ENCODE results near the gene SIDT2.
"Not testable (repeated sequence)": the region's sequence is repeated elsewhere in the genome, so short reads cannot be mapped to it uniquely, and the experiment has no call there.

The SIDT2 gene

GRCh38 chr11:117204283-117205080 lies 25.9 kb downstream of the SIDT2 start:
- H3K27ac ChIP-seq (ENCODE audit: low read depth, low read length, severe bottlenecking) = peak overlapping the region; percentile 36
- H3K9me3 ChIP-seq (ENCODE audit: control insufficient read depth, low read length) = no peaks in the 10 kb centered on the region
- 88 to 93% methylated on average over 13 of the region's 17 CpGs for WGBS, 2 experiments (ENCODE audit: insufficient coverage in 2 of 2)
- H3K4me3 ChIP-seq (ENCODE audit: extremely low read depth, insufficient read depth, low read length, poor library complexity, severe bottlenecking) = no peak overlapping the region
- peaks cover 46% of the 10 kb centered on the region for H3K36me3 ChIP-seq (ENCODE audit: control insufficient read depth, insufficient read depth, low read length)
- peaks cover 51% of the 10 kb centered on the region for H3K4me1 ChIP-seq (ENCODE audit: control insufficient read depth, insufficient read depth, low read length, poor library complexity, severe bottlenecking)

- H3K27ac ChIP-seq (ENCODE audit: low read depth, low read length, severe bottlenecking) = peak overlapping the region; percentile 36
- H3K4me1 ChIP-seq (ENCODE audit: control insufficient read depth, insufficient read depth, low read length, poor library complexity, severe bottlenecking) = peaks cover 50% of the 10 kb centered on the region
- H3K36me3 ChIP-seq (ENCODE audit: control insufficient read depth, insufficient read depth, low read length) = peaks cover 46% of the 10 kb centered on the region
- H3K9me3 ChIP-seq (ENCODE audit: control insufficient read depth, low read length) = no peaks in the 10 kb centered on the region
- H3K4me3 ChIP-seq (ENCODE audit: extremely low read depth, insufficient read depth, low read length, poor library complexity, severe bottlenecking) = no peak overlapping the region
- WGBS, 2 experiments (ENCODE audit: insufficient coverage in 2 of 2) = 91 to 92% methylated on average over 6 to 7 of the region's 11 CpGs
Observed at GRCh38 chr11:117205211-117205818, 26.8 kb downstream of the SIDT2 start.

- peak overlapping the region; percentile 8 for H3K27ac ChIP-seq (ENCODE audit: low read depth, low read length, severe bottlenecking)
- not testable (repeated sequence) for H3K4me3 ChIP-seq (ENCODE audit: extremely low read depth, insufficient read depth, low read length, poor library complexity, severe bottlenecking); H3K9me3 ChIP-seq (ENCODE audit: control insufficient read depth, low read length)
- H3K4me1 ChIP-seq (ENCODE audit: control insufficient read depth, insufficient read depth, low read length, poor library complexity, severe bottlenecking) = peaks cover 44% of the 10 kb centered on the region
- peaks cover 45% of the 10 kb centered on the region for H3K36me3 ChIP-seq (ENCODE audit: control insufficient read depth, insufficient read depth, low read length)
- WGBS, 2 experiments (ENCODE audit: insufficient coverage in 2 of 2) = 95 to 97% methylated on average over 5 to 7 of the region's 8 CpGs
Observed at GRCh38 chr11:117206111-117206510, 27.6 kb downstream of the SIDT2 start.

DNA sequence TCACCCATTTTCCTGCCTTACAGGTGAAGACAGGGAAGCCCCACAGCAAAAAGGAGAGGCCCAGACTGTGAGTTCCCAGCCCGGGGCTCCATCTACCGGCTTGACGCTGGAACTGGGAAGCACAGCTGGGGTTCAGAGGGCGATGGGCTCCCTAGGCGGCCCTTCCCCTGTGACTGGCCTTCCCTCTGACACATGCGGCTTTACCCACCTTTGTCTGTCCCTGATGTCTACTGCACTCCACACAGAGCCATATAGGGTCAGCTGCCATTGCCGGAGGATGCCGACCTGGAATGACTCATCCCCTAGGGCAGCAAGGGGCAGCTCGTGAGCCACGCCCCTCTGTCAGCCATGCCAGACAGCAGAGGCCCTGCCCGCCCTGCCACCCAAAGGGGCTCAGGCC lies 28.3 kb downstream of the SIDT2 start:
- H3K27ac ChIP-seq (ENCODE audit: low read depth, low read length, severe bottlenecking); H3K4me3 ChIP-seq (ENCODE audit: extremely low read depth, insufficient read depth, low read length, poor library complexity, severe bottlenecking); H3K9me3 ChIP-seq (ENCODE audit: control insufficient read depth, low read length): not testable (repeated sequence)
- Histone ChIP-seq H3K36me3 (ENCODE audit: control insufficient read depth, insufficient read depth, low read length) (peaks cover 42% of the 10 kb centered on the region), H3K4me1 (ENCODE audit: control insufficient read depth, insufficient read depth, low read length, poor library complexity, severe bottlenecking) (peaks cover 37% of the 10 kb centered on the region)
- WGBS, 2 experiments (ENCODE audit: insufficient coverage in 2 of 2) = 90 to 100% methylated on average over 2 of the region's 11 CpGs

GRCh38 chr11:117207481-117207880 lies 28.9 kb downstream of the SIDT2 start:
- H3K27ac ChIP-seq (ENCODE audit: low read depth, low read length, severe bottlenecking); H3K4me3 ChIP-seq (ENCODE audit: extremely low read depth, insufficient read depth, low read length, poor library complexity, severe bottlenecking); H3K9me3 ChIP-seq (ENCODE audit: control insufficient read depth, low read length): not testable (repeated sequence)
- Histone ChIP-seq H3K36me3 (ENCODE audit: control insufficient read depth, insufficient read depth, low read length) (peaks cover 42% of the 10 kb centered on the region), H3K4me1 (ENCODE audit: control insufficient read depth, insufficient read depth, low read length, poor library complexity, severe bottlenecking) (peaks cover 31% of the 10 kb centered on the region)
- WGBS, 2 experiments (ENCODE audit: insufficient coverage in 2 of 2) = 88 to 93% methylated on average over 3 to 4 of the region's 5 CpGs

DNA sequence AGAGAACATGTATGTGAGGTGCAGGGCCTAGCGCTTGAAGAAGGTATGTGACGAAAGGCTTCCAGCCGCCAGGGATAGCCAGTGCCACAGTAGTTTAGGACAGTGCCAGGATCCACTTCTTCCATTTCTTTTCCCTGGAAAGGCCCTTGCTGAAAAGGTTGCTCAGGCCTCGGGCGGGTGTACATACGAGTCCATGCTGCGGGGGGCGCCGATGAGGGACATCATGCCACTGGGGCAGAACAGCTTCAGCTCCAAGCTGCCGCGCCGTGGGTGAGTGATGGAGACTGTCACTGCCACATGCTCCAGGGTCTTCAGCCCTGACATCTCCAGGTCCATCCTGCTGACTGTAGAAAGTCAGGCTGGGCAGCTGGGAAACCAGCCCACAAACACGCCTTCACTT lies 30.2 kb downstream of the SIDT2 start:
- H3K4me3 ChIP-seq (ENCODE audit: extremely low read depth, insufficient read depth, low read length, poor library complexity, severe bottlenecking); H3K27ac ChIP-seq (ENCODE audit: low read depth, low read length, severe bottlenecking); H3K9me3 ChIP-seq (ENCODE audit: control insufficient read depth, low read length): not testable (repeated sequence)
- H3K36me3 ChIP-seq (ENCODE audit: control insufficient read depth, insufficient read depth, low read length) = peaks cover 39% of the 10 kb centered on the region
- whole genome bisulfite sequencing, 2 experiments (ENCODE audit: insufficient coverage in 2 of 2) = 86 to 95% methylated on average over 6 of the region's 13 CpGs
- peaks cover 19% of the 10 kb centered on the region for H3K4me1 ChIP-seq (ENCODE audit: control insufficient read depth, insufficient read depth, low read length, poor library complexity, severe bottlenecking)

DNA sequence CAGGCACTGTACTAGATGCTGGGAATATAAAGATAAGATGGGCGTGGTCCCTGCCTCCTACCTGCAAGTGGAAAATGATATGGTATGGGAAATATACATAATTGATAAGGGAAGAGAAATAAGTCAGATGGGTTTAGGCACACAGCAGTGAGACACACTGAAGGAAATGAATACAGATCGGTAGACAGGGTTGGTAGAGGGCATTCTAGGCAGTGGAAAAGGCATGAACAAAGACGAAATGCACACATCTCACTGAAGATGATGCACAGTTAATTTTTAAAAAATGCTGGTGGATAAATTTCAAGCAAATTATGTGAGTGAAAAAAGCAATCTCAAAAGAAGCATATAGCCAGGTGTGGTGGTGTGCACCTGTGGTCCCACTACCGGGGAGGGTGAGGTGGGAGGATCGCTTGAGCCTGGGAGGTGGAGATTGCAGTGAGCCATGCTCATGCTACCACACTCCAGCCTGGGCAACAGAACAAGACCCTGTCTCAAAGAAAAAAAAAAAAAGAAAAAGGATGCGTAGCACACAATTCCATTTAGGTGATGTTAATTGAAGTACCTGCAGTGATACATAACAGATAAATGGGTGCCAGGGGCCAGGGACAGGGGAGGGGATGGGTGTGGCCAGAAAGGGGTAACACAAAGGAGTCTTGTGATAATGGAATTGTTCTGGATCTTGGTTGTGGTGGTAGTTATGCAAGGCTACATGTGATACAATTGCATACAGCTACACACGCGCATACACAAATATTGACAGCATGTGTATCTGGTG lies 31.0 kb downstream of the SIDT2 start:
- H3K4me3 ChIP-seq (ENCODE audit: extremely low read depth, insufficient read depth, low read length, poor library complexity, severe bottlenecking); H3K27ac ChIP-seq (ENCODE audit: low read depth, low read length, severe bottlenecking); H3K9me3 ChIP-seq (ENCODE audit: control insufficient read depth, low read length): not testable (repeated sequence)
- H3K4me1 ChIP-seq (ENCODE audit: control insufficient read depth, insufficient read depth, low read length, poor library complexity, severe bottlenecking) = peaks cover 11% of the 10 kb centered on the region
- peaks cover 34% of the 10 kb centered on the region for H3K36me3 ChIP-seq (ENCODE audit: control insufficient read depth, insufficient read depth, low read length)
- whole genome bisulfite sequencing, 2 experiments (ENCODE audit: insufficient coverage in 2 of 2) = 90 to 94% methylated on average over 5 to 6 of the region's 8 CpGs

DNA sequence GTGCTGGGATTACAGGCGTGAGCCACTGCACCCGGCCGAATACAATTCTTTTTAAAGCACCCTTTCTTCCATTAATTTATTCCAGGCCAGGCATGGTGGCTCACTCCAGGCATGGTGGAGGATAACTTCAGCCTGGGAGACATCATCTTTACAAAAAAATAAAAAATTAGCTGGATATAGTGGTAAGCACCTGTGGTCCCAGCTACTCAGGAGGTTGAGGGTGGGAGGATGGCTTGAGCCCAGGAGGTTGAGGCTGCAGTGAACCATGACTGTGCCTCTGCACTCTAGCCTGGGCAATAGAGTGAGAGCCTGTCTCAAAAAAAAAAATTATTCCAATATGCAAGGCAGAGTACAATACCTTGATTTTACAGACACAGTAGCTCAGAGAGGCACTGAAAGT lies 32.1 kb downstream of the SIDT2 start:
- Histone ChIP-seq H3K4me3 (ENCODE audit: extremely low read depth, insufficient read depth, low read length, poor library complexity, severe bottlenecking) (no peak overlapping the region), H3K27ac (ENCODE audit: low read depth, low read length, severe bottlenecking) (no peak overlapping the region), H3K9me3 (ENCODE audit: control insufficient read depth, low read length) (no peaks in the 10 kb centered on the region), H3K36me3 (ENCODE audit: control insufficient read depth, insufficient read depth, low read length) (peaks cover 27% of the 10 kb centered on the region), H3K4me1 (ENCODE audit: control insufficient read depth, insufficient read depth, low read length, poor library complexity, severe bottlenecking) (no peaks in the 10 kb centered on the region)
- 90 to 100% methylated on average over 3 of the region's 3 CpGs for WGBS, 2 experiments (ENCODE audit: insufficient coverage in 2 of 2)

DNA sequence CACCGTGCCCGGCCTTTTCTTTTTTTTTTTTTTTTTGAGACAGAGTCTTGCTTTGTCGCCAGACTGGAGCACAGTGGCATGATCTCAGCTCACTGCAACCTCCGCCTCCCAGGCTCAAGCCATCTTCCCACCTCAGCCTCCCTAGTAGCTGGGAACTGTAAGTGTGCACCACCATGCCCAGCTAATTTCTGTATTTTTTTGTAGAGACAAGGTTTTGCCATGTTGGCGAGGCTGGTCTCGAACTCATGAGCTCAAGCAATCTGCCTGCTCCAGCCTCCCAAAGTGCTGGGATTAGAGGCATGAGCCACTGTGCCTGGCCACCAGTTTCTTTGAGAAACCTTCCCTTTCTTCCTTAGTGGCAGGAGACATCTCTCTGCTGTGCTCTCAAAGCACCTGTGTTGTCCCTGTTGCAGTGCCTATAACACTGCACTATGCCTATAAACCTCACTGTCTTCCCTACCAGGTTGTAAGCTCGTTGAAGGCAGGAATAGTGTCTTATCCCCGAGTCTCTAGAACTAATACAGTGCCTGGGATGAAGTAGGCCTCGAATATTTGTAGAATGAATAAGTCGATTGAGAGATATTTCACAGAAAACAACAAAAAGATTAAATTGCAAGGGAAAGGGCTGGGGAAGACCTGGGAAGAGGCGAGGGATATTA lies 34.3 kb downstream of the SIDT2 start:
- H3K9me3 ChIP-seq (ENCODE audit: control insufficient read depth, low read length) = no peaks in the 10 kb centered on the region
- peaks cover 45% of the 10 kb centered on the region for H3K36me3 ChIP-seq (ENCODE audit: control insufficient read depth, insufficient read depth, low read length)
- no peak overlapping the region for H3K4me3 ChIP-seq (ENCODE audit: extremely low read depth, insufficient read depth, low read length, poor library complexity, severe bottlenecking)
- H3K4me1 ChIP-seq (ENCODE audit: control insufficient read depth, insufficient read depth, low read length, poor library complexity, severe bottlenecking) = peaks cover 9% of the 10 kb centered on the region
- H3K27ac ChIP-seq (ENCODE audit: low read depth, low read length, severe bottlenecking) = no peak overlapping the region
- WGBS, 2 experiments (ENCODE audit: insufficient coverage in 2 of 2) = 94 to 96% methylated on average over 7 of the region's 11 CpGs

GRCh38 chr11:117214404-117215110 lies 36.0 kb downstream of the SIDT2 start:
- Histone ChIP-seq H3K27ac (ENCODE audit: low read depth, low read length, severe bottlenecking) (no peak overlapping the region), H3K4me3 (ENCODE audit: extremely low read depth, insufficient read depth, low read length, poor library complexity, severe bottlenecking) (no peak overlapping the region), H3K4me1 (ENCODE audit: control insufficient read depth, insufficient read depth, low read length, poor library complexity, severe bottlenecking) (peaks cover 20% of the 10 kb centered on the region), H3K36me3 (ENCODE audit: control insufficient read depth, insufficient read depth, low read length) (peaks cover 62% of the 10 kb centered on the region), H3K9me3 (ENCODE audit: control insufficient read depth, low read length) (no peaks in the 10 kb centered on the region)
- WGBS, 2 experiments (ENCODE audit: insufficient coverage in 2 of 2) = 77 to 86% methylated on average over 4 to 5 of the region's 7 CpGs
